NOMO-1 treated with DMSO at 0.1 percent for 48 hours (cell line): ENCODE data around the gene ZNF311.
"Not testable (repeated sequence)": the region's sequence is repeated elsewhere in the genome, so short reads cannot be mapped to it uniquely, and the experiment has no call there.

Experiments
- DNase-seq: peaks from one replicate; lab custom pipeline; 2025; ENCODE audit not compliant: unreplicated experiment; lab: John Stamatoyannopoulos, UW

ZNF311 gene

DNA sequence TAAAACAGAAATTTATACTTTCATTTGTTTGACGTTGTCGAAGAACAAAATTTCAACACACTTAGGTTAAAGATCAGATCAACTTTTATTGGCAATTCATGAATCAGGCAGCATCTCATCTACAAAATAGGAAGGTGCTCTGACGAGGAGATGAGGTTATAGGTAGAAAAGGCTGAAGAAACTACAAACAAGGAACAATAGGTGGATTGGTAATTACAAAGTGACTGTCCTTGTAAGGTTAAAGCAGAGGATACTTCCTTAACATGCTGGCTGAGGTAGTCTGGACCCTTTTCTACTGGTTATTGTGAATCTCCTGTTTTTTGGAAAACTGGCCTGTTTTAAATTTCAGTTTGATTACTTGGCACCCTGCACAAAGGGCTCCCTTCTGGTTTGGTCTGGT is 48.8 kb downstream of the ZNF311 start:
- DNase-seq: no peak

DNA sequence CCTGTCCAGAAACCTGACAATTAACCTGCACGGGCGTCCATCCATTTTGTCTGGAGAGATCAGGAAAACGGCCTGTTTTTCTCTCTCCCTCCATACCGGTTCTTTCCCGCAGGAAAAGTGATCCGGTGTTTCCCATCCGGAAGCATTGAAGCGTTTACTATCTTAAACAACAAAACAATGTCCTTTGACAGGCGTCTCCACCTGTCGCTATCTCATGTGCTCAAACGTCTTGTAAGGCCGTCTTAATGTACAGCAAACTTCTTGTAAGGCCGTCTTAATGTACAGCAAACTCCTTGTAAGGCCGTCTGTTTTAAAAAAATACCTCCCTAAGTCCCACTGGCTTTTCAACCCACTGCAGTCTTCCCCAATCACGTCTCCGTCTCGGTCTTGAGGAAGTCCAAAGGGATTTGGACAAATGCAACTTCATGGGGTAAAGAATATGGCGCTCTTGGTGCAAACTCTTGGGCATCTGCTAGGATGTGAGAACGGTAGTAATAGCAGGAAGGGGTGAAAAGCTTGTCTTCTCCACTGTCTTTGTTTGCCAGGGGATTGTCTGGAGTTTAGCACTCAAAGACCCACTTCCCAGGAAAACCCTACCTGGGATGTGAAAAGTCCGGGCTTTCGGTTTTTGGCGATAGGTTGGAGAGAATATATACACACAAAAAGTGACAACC is 51.4 kb downstream of the ZNF311 start:
- no peak for DNase-seq

DNA sequence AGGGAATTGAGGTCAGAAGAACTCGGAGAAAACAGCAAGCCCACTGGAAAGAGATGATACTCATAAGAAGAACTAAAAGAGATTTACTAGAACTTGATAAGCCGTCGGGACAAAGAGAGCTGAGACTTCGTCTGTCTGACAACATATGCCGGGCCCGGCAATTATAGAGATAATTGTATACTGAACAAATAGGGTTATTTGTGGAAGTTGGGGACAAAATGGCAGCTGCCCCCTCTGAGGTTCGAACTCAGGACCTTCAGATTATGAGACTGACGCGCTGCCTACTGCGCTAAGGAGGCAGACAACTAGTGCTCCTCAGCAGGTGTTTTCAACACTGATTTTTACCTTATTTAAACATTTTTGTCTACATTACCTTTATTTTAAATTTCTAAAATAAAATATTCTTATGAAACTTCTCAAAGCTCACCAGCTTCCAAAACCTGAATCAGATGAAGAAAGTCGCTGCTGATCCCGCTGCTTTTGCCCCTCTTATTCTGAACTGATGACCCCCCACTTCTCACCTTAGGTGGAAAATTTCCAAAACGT is 52.0 kb downstream of the ZNF311 start:
- DNase-seq: peak; percentile 12

DNA sequence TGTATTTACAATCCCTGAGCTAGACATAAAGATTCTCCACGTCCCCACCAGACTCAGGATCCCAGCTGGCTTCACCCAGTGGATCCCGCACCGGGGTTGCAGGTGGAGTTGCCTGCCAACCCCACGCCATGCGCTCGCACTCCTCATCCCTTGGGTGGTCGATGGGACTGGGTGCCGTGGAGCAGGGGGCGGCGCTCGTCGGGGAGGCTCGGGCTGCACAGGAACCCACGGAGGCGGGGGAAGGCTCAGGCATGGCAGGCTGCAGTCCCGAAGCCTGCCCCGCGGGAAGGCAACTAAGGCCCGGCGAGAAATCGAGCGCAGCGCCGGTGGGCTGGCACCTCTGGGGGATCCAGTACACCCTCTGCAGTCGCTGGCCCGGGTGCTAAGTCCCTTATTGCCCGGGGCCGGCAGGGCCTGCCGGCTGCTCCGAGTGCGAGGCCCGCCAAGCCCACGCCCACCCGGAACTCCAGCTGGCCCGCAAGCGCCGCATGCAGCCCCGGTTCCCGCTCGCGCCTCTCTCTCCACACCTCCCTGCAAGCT is 55.4 kb downstream of the ZNF311 start:
- not testable (repeated sequence) for DNase-seq

DNA sequence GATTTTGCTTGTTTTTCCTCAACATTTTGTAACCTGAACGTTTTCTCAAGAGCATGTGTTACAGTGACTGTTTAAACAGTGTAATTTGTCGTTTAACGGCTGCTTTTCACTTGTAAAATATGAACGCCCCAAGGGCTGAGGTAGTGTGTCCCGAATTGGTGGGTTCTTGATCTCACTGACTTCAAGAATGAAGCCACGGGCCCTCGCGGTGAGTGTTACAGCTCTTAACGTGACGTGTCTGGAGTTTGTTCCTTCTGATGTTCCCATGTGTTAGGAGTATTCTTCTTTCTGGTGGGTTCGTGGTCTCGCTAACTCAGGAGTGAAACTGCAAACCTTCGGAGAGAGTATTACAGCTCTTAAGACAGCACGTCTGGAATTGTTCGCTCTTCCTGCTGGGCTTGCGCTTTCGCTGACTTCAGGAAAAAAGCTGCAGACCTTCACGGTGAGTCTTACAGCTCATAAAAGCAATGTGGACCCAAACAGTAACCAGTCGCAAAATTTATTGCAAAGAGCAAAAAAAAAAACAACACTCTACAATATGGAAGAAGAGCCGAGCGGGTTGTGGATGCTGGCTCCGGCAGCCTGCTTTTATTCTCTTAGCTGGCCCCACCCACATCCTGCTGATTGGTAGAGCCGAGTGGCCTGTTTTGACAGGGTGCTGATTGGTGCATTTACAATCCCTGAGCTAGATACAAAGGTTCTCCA is 56.2 kb downstream of the ZNF311 start:
- no peak for DNase-seq

DNA sequence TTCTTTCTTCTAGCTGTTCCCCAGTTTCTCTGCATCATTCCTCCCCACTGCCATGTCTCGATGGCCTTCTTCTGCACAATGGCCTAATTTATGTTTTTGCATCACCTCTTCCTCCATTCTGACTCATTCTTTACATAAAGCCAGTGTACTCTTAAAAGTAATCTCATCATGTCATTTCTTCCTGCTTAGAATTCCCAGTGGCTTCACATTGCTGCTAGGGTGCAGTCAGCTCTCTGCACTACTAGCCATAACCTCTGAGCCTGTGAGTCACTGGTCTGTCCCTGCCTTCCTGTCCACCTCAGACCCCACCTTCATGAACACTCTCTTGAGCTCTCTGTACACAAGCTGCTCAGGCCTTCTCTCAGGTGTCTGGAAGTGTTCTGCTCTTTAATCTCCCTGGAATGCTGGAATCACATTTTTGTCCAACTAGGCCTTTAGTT is 57.3 kb downstream of the ZNF311 start:
- DNase-seq: no peak

DNA sequence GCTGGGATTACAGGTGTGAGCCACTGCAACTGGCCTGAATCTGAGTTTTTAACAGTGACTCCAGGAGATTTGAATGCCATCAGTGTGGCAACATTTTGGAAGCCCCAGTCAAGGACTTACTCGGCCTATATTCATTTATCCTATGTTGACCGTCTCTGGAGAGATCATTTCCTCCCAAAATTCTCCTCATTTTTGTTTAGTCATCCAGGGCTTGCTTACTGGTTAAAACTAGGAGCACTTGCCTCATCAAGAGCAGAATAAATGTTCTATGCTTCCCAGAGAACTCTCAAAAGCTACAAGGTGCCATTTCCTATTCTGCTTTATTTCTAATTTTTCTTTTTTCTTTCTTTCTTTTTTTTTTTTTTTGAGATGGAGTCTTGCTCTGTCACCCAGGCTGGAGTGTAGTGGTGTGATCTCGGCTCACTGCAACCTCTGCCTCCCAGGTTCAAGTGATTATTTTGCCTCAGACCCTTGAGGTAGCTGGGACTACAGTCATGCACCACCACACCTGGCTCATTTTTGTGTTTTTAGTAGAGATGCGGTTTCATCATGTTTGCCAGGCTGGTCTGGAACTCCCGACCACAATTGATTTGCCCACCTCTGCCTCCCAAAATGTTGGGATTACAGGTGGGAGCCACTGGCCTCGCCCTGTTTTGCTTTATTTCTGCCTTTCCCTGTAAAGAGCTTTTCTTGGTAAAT is 57.9 kb downstream of the ZNF311 start:
- no peak for DNase-seq

DNA sequence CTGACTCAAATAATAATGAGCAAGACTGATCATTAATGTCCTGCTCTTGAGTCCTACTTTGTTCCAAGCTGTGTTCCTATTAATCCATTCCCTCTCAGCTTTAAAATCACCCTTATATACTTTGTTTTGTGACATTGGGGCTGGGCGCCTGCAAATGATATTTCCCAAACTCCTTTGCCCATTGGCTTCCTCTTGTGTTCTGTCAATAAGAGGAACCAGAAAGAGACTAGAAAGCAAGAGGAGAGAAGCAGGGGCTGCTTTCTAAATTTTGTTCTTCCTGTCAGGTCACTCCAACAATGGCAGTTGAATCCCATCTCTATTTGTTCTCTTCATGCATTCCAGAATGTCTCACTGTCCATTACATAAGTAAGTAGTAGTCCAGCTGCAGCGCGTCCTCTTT is 59.8 kb downstream of the ZNF311 start:
- DNase-seq: peak; percentile 56
